A549 treated with dexamethasone at 1 μM for 4 hours (cell line): ENCODE results near the gene VWC2L. TPM values are rescaled to one million over a fixed set of nuclear protein-coding genes. Genes with fewer than 3 reads are reported as not detected.

Experiments
- total RNA-seq: library from RNA; stranded (reverse); fragments of 200-300 nt; extraction: Qiagen RNA extraction; gene quantifications from 5 replicates; pipeline ENCODE4 v1.2.3, GENCODE V29; 2022

VWC2L gene
- not detected in 5 replicates for total RNA-seq

GRCh38 chr2:214410918-214411554, at the start of gene VWC2L:
Gene VWC2L, plus strand, starts transcription at chr2:214411054. Its CDS starts 3,140 bp downstream, at chr2:214414194.

